Tibial nerve (tissue), 4 donors: ENCODE data around the gene GAGE12H. TPM values are rescaled to one million over a fixed set of nuclear protein-coding genes. Genes with fewer than 3 reads are reported as not detected.

Experiments used
- DNase-seq, 2 donors: peaks; one replicate each; pipeline ENCODE4 v3.0.0-alpha.2; 2019; ENCODE audit warnings: low spot score in 2 of 2
- H3K27ac ChIP-seq, 4 donors: fragments of 200-600 bp; sonication (generic) in 3 of 4; one replicate each; pipeline ENCODE4 v1.5.1; 2017 to 2019; ENCODE audit warnings: mild to moderate bottlenecking in 1 of 4
- H3K27me3 ChIP-seq, 2 donors: fragments of 200-600 bp; sonication (generic) in 1 of 2; one replicate each; pipeline versions ENCODE4 v1.5.1 to v1.6.0; 2017 to 2019
- H3K36me3 ChIP-seq, 3 donors: fragments of 200-600 bp; sonication (generic); one replicate each; pipeline ENCODE4 v1.5.1; 2018 to 2019
- H3K4me1 ChIP-seq, 4 donors: fragments of 200-600 bp; sonication (generic) in 3 of 4; one replicate each; pipeline ENCODE4 v1.5.1; 2017 to 2019
- H3K4me3 ChIP-seq, 4 donors: fragments of 200-600 bp; sonication (generic) in 3 of 4; one replicate each; pipeline ENCODE4 v1.5.1; 2017 to 2019; ENCODE audit warnings: mild to moderate bottlenecking in 1 of 4, moderate library complexity in 1 of 4
- H3K9me3 ChIP-seq, 4 donors: fragments of 200-600 bp; sonication (generic) in 3 of 4; one replicate each; pipeline ENCODE4 v1.5.1; 2017 to 2019
- EP300 ChIP-seq, 2 donors: sonication (generic); formaldehyde crosslinking; IDR thresholded peaks; one replicate each; pipeline ENCODE4 v1.6.1; 2017; ENCODE audit warnings: antibody characterized with exemption in 2 of 2, mild to moderate bottlenecking in 1 of 2
- POLR2A ChIP-seq, 2 donors: fragments of 450-650 bp; IDR thresholded peaks; one replicate each; pipeline ENCODE4 v1.6.1; 2017; ENCODE audit warnings: antibody characterized with exemption in 2 of 2, mild to moderate bottlenecking in 2 of 2, moderate library complexity in 2 of 2
- WGBS, 2 donors: methylation state at CpG; one replicate each; pipeline ENCODE4 v1.1.5; 2018; 5-methylcytosine and 5-hydroxymethylcytosine counted together
- small RNA-seq: library from RNA; depleted of rRNA; stranded (forward); fragments of <200 nt; gene quantifications from one replicate; pipeline ENCODE3, GENCODE V24; 2016
- total RNA-seq, 4 donors: library from RNA; depleted of rRNA; stranded (reverse); fragments of >200 nt; gene quantifications; one replicate each; pipeline ENCODE4 v1.1.0, GENCODE V29; 2016
- TF ChIP-seq, protein P1 (sequence below), 5 experiments: fragments of 200-600 bp in 3 of 5; fragments of 450-650 bp in 2 of 5; sonication (generic) in 3 of 5; IDR thresholded peaks; one replicate each; pipeline ENCODE4 v1.5.1; 2016 to 2019; ENCODE audit warnings: antibody characterized with exemption in 5 of 5, mild to moderate bottlenecking in 3 of 5, moderate library complexity in 2 of 5

GAGE12H gene
- total RNA-seq, 4 donors from 2014 or later, result not detected

DNA sequence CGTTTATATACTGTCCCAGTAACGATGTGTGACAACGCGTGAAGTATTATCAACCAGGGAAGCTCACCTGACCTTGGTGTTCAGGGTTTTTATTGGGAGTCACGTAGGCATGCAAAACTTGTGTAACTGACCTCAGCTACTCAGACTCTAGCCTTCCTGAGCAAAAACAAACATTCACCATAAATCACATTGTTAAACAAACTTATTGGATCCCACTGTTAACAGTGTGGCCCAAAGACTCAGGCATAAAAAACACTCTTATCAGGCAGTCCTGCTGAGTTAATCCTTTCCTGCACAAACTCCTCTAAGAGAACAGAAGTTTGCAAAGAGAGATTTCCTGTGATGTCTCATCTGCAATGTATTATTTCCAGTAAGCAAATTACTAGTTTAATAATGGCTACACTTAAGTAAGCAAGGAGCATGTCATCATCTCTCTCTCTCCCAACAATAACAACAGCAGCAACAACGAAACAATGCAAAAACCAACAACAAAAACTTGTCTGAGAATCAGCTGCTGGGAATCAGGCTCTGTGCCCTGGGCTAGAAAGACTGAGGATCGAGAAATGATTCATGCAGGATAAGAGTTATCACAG, 31.1 kb downstream of the GAGE12H start:
- Histone ChIP-seq H3K9me3 (no peaks in the 10 kb centered on the region), H3K4me1 (no peaks in the 10 kb centered on the region), H3K4me3 (no peak overlapping the region), H3K36me3 (no peaks in the 10 kb centered on the region), H3K27ac (no peak overlapping the region), H3K27me3 (peaks cover 0 to 10% of the 10 kb centered on the region in 2 donors)
- no peak for TF ChIP-seq POLR2A (IDR thresholded peaks at IDR 0.05)
- no peak for TF ChIP-seq EP300 (IDR thresholded peaks at IDR 0.05)
- TF ChIP-seq, protein P1, sequence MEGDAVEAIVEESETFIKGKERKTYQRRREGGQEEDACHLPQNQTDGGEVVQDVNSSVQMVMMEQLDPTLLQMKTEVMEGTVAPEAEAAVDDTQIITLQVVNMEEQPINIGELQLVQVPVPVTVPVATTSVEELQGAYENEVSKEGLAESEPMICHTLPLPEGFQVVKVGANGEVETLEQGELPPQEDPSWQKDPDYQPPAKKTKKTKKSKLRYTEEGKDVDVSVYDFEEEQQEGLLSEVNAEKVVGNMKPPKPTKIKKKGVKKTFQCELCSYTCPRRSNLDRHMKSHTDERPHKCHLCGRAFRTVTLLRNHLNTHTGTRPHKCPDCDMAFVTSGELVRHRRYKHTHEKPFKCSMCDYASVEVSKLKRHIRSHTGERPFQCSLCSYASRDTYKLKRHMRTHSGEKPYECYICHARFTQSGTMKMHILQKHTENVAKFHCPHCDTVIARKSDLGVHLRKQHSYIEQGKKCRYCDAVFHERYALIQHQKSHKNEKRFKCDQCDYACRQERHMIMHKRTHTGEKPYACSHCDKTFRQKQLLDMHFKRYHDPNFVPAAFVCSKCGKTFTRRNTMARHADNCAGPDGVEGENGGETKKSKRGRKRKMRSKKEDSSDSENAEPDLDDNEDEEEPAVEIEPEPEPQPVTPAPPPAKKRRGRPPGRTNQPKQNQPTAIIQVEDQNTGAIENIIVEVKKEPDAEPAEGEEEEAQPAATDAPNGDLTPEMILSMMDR (IDR thresholded peaks at IDR 0.05), result no peak
- DNase-seq, result no peak
- 44 to 65% methylated on average over 7 of the region's 7 CpGs for WGBS, 2 donors

GRCh38 chrX:49618574-49618973, 38.8 kb downstream of the GAGE12H start:
- no peaks in the 10 kb centered on the region for H3K9me3 ChIP-seq
- H3K27ac ChIP-seq, result no peak overlapping the region
- H3K4me1 ChIP-seq, result no peaks in the 10 kb centered on the region
- no peak overlapping the region for H3K4me3 ChIP-seq
- no peaks in the 10 kb centered on the region for H3K36me3 ChIP-seq
- TF ChIP-seq EP300 (IDR thresholded peaks at IDR 0.05), result no peak
- TF ChIP-seq POLR2A (IDR thresholded peaks at IDR 0.05), result no peak
- TF ChIP-seq, protein P1 (IDR thresholded peaks at IDR 0.05), result no peak
- H3K27me3 ChIP-seq, result no peaks in the 10 kb centered on the region
- WGBS, 2 donors, result 87 to 94% methylated on average over 2 of the region's 2 CpGs
- DNase-seq, result no peak

DNA sequence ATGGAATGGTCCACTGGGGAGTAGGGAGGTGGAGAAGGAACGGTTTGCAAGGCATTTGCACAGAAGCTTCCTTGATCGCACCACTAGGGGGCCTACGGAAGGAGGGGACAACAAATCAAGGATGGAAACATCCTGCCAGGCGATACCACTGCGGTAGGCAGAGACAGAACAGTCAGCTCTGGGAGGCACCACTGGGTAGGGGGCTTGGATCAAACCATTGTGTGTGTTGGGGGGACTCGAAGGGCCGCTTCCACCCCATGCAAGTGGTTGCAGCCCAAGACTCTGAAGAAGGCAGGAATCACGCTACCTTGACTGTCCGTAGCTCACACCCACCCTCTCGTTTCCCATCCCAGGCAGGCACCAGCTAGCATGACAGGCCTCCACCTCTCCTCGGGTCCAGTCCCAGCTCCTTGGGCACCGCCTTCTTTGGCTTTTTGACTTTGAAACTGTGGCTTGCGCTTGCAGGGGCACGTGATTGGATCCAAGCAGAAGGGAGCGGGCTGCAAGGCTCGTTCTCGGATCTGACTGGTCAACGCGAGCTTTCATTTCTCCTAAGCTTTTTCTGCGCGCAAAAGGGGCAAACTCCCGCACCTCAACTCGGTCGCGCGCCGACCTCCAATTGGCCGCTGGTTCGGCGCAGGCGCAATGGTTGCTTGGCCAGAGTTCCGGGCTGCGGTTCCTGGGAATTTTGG, 47.5 kb downstream of the GAGE12H start:
- Histone ChIP-seq H3K27me3 (no peaks in the 10 kb centered on the region), H3K36me3 (no peaks in the 10 kb centered on the region), H3K27ac (no peak overlapping the region), H3K4me1 (no peaks in the 10 kb centered on the region), H3K4me3 (no peak overlapping the region), H3K9me3 (peaks cover 0 to 9% (median 0%) of the 10 kb centered on the region in 4 donors)
- DNase-seq, result no peak
- TF ChIP-seq, protein P1 (IDR thresholded peaks at IDR 0.05), result no peak
- TF ChIP-seq POLR2A (IDR thresholded peaks at IDR 0.05) (no peak), EP300 (IDR thresholded peaks at IDR 0.05) (no peak)
- WGBS, 2 donors, result 75 to 80% methylated on average over 21 to 33 of the region's 33 CpGs

Small RNA genes within 50 kb of the gene (small RNA-seq; reads per million reads assigned to genes)
- gene GAGE12B, result not detected

Other genes starting within 250 kb of the GAGE12H start
- not detected for gene GAGE13, start 248.4 kb upstream of the GAGE12H start, total RNA-seq
- gene GAGE12C, start 47.8 kb upstream of the GAGE12H start, total RNA-seq, result not detected
- gene GAGE12D, start 38.2 kb upstream of the GAGE12H start, total RNA-seq, result not detected
- gene GAGE12E, start 28.7 kb upstream of the GAGE12H start, total RNA-seq, result not detected
- gene GAGE12F, start 19.1 kb upstream of the GAGE12H start, total RNA-seq, result not detected
- gene GAGE12G, start 9.5 kb upstream of the GAGE12H start, total RNA-seq, result not detected
- not detected for gene GAGE2A, start 9.5 kb downstream of the GAGE12H start, total RNA-seq
- gene GAGE1, start 19.1 kb downstream of the GAGE12H start, total RNA-seq, result not detected
- not detected for gene PAGE1, start 116.0 kb downstream of the GAGE12H start, total RNA-seq
- gene PAGE4, start 249.4 kb downstream of the GAGE12H start, total RNA-seq, result not detected